ENCODE data around the gene FCHSD2. TPM values are rescaled to one million over a fixed set of nuclear protein-coding genes. Genes with fewer than 3 reads are reported as not detected.

Gene FCHSD2
- total and polyA plus RNA-seq, 2 donors (not counting 1 experiment from before 2014, with no cell fraction given) = 113 to 189 TPM

DNA sequence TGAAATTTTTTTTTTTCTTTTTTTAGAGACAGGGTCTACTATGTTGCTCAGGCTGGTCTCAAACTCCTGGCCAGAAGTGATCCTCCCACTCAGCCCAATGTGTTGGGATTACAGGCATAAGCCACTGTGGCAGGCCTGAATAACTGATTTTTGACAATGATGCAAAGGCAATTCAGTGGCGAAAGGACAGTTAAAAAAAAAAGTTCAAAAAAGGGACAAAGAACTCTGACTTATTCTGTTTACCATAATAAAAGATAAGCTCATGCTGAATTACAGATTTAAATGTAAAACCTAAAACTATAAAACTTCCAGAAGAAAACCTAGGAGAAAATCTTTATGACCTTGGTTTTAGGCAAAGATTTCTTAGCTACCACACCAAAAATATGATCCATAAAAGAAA lies 279.0 kb downstream of the FCHSD2 start:
- intact Hi-C loops (cut with micrococcal nuclease) = no loop called here

DNA sequence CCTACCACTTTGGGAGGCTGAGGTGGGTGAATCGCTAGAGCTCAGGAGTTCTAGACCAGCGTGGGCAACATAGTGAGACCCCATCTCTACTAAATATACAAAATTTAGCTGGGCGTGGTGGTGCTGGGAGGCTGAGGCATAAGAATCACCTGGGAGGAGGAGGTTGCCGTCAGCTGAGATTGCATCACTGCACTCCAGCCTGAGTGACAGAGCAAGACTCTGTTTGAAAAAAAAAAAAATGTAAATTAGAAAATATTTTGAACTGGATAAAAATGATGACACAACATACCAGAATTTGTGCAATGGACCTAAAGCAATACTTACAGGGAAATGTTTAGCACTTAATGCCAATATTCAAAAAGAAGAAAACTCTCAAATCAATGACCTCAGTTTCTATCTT lies 281.5 kb downstream of the FCHSD2 start:
- Mint-ChIP-seq H3K9me3 (ENCODE audit: insufficient read depth) (no peaks in the 10 kb centered on the region), H3K4me3 (no peak overlapping the region), H3K4me1 (peaks cover 11% of the 10 kb centered on the region), H3K27me3 (no peaks in the 10 kb centered on the region), H3K27ac (no peak overlapping the region)
- TF ChIP-seq, protein P1, sequence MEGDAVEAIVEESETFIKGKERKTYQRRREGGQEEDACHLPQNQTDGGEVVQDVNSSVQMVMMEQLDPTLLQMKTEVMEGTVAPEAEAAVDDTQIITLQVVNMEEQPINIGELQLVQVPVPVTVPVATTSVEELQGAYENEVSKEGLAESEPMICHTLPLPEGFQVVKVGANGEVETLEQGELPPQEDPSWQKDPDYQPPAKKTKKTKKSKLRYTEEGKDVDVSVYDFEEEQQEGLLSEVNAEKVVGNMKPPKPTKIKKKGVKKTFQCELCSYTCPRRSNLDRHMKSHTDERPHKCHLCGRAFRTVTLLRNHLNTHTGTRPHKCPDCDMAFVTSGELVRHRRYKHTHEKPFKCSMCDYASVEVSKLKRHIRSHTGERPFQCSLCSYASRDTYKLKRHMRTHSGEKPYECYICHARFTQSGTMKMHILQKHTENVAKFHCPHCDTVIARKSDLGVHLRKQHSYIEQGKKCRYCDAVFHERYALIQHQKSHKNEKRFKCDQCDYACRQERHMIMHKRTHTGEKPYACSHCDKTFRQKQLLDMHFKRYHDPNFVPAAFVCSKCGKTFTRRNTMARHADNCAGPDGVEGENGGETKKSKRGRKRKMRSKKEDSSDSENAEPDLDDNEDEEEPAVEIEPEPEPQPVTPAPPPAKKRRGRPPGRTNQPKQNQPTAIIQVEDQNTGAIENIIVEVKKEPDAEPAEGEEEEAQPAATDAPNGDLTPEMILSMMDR (IDR thresholded peaks at IDR 0.05) = no peak
- TF ChIP-seq EZH2 (IDR thresholded peaks at IDR 0.05; ENCODE audit: borderline replicate concordance, insufficient read depth, low read depth, low read length, poor library complexity, severe bottlenecking) = no peak
- ATAC-seq (ENCODE audit: low read depth) = no peak
- Histone ChIP-seq H3K4me3 (ENCODE audit: control extremely low read depth in 1 of 5, extremely low read depth in 1 of 5, insufficient read depth in 1 of 5, low read depth in 2 of 5, low read length in 4 of 5) (no peak overlapping the region), H3K4me1 (ENCODE audit: control insufficient read depth in 2 of 2, insufficient read depth in 2 of 2, low read length in 2 of 2) (no peaks in the 10 kb centered on the region), H3K79me2 (ENCODE audit: control insufficient read depth, insufficient read depth, low read length) (peaks cover 56% of the 10 kb centered on the region), H2AFZ (ENCODE audit: insufficient read depth, low read depth, low read length, poor library complexity, severe bottlenecking) (no peak overlapping the region), H3K9me3 (ENCODE audit: control extremely low read depth in 1 of 3, control insufficient read depth in 2 of 3, insufficient read depth in 1 of 3, low read length in 2 of 3) (no peaks in the 10 kb centered on the region), H3K9ac (ENCODE audit: low read length) (no peak overlapping the region), H4K20me1 (ENCODE audit: control insufficient read depth, insufficient read depth, low read length, poor library complexity, severe bottlenecking) (peaks cover 6% of the 10 kb centered on the region), H3K27me3 (replicated peaks in 1 of 4; ENCODE audit: control extremely low read depth in 1 of 4, control insufficient read depth in 3 of 4, insufficient read depth in 4 of 4, low read length in 3 of 4) (no peaks in the 10 kb centered on the region), H3K4me2 (replicated peaks; ENCODE audit: low read depth, low read length, poor library complexity, severe bottlenecking) (no peak overlapping the region), H3K27ac (ENCODE audit: low read length in 2 of 2) (peak overlapping the region in 1 of 2 donors; percentile 16), H3K36me3 (replicated peaks in 1 of 2; ENCODE audit: control extremely low read depth in 1 of 2, control insufficient read depth in 1 of 2, extremely low read depth in 1 of 2, insufficient read depth in 2 of 2, low read length in 1 of 2) (peaks cover 20 to 73% of the 10 kb centered on the region in 2 experiments)
- no peak for DNase-seq
- POLR2A ChIA-PET = no interaction called here
- intact Hi-C loops (cut with micrococcal nuclease) = no loop called here
- no CpG with 5 or more reads among the region's 4 CpGs for WGBS (ENCODE audit: insufficient coverage)
- CTCF ChIA-PET = interaction anchor here (0.6 to 1.6 kb wide), 4 partner anchors 11 to 431 kb away, joined by 3 to 5 read pairs (median 4); no protein-coding TSS in a partner anchor

More for the DNA sequence above, 279.0 kb downstream of the FCHSD2 start:
- Histone ChIP-seq H2AFZ (ENCODE audit: insufficient read depth, low read depth, low read length, poor library complexity, severe bottlenecking) (no peak overlapping the region), H4K20me1 (ENCODE audit: control insufficient read depth, insufficient read depth, low read length, poor library complexity, severe bottlenecking) (peaks cover 6% of the 10 kb centered on the region), H3K4me3 (ENCODE audit: control extremely low read depth in 1 of 5, extremely low read depth in 1 of 5, insufficient read depth in 1 of 5, low read depth in 2 of 5, low read length in 4 of 5) (no peak overlapping the region), H3K4me2 (replicated peaks; ENCODE audit: low read depth, low read length, poor library complexity, severe bottlenecking) (no peak overlapping the region), H3K4me1 (ENCODE audit: control insufficient read depth in 2 of 2, insufficient read depth in 2 of 2, low read length in 2 of 2) (no peaks in the 10 kb centered on the region), H3K27ac (ENCODE audit: low read length in 2 of 2) (peak overlapping the region in 1 of 2 donors; percentile 30), H3K9ac (ENCODE audit: low read length) (no peak overlapping the region), H3K27me3 (replicated peaks in 1 of 4; ENCODE audit: control extremely low read depth in 1 of 4, control insufficient read depth in 3 of 4, insufficient read depth in 4 of 4, low read length in 3 of 4) (no peaks in the 10 kb centered on the region), H3K9me3 (ENCODE audit: control extremely low read depth in 1 of 3, control insufficient read depth in 2 of 3, insufficient read depth in 1 of 3, low read length in 2 of 3) (no peaks in the 10 kb centered on the region), H3K36me3 (replicated peaks in 1 of 2; ENCODE audit: control extremely low read depth in 1 of 2, control insufficient read depth in 1 of 2, extremely low read depth in 1 of 2, insufficient read depth in 2 of 2, low read length in 1 of 2) (peaks cover 18 to 80% of the 10 kb centered on the region in 2 experiments), H3K79me2 (ENCODE audit: control insufficient read depth, insufficient read depth, low read length) (peaks cover 51% of the 10 kb centered on the region)
- no peak overlapping the region for H3K4me3 Mint-ChIP-seq
- POLR2A ChIA-PET = no interaction called here
- no peaks in the 10 kb centered on the region for H3K9me3 Mint-ChIP-seq (ENCODE audit: insufficient read depth)
- no peaks in the 10 kb centered on the region for H3K27me3 Mint-ChIP-seq
- DNase-seq (no peak), ATAC-seq (ENCODE audit: low read depth) (no peak)
- no peak overlapping the region for H3K27ac Mint-ChIP-seq
- no CpG with 5 or more reads among the region's 1 CpG for WGBS (ENCODE audit: insufficient coverage)
- CTCF ChIA-PET = interaction anchor here (0.8 to 1.8 kb wide), 3 partner anchors 37 to 283 kb away, joined by 3 to 6 read pairs (median 3); no protein-coding TSS in a partner anchor
- peaks cover 15% of the 10 kb centered on the region for H3K4me1 Mint-ChIP-seq
- TF ChIP-seq, protein P1 (IDR thresholded peaks at IDR 0.05) = no peak
- no peak for TF ChIP-seq EZH2 (IDR thresholded peaks at IDR 0.05; ENCODE audit: borderline replicate concordance, insufficient read depth, low read depth, low read length, poor library complexity, severe bottlenecking)

All from B cell (primary cell).